Neural progenitor cell (in vitro differentiated cells): ENCODE results near the gene PI4K2B.

ENCODE experiments used
- EZH2 ChIP-seq: fragments of 200-600 bp; sonication (generic); IDR thresholded peaks from 2 replicates; pipeline ENCODE4 v1.6.1; 2017; ENCODE audit warnings: antibody characterized with exemption, mild to moderate bottlenecking, moderate library complexity
- EZH2phosphoT487 ChIP-seq: fragments of 200-600 bp; sonication (generic); IDR thresholded peaks from 2 replicates; pipeline ENCODE4 v1.6.1; 2017; ENCODE audit warnings: antibody characterized with exemption
- TF ChIP-seq, protein P1 (sequence below): fragments of 200-600 bp; sonication (generic); IDR thresholded peaks from 2 replicates; pipeline ENCODE4 v1.5.1; 2017; ENCODE audit warnings: antibody characterized with exemption, mild to moderate bottlenecking

GRCh38 chr4:25283948-25284347 is 50.1 kb downstream of the PI4K2B start:
- TF ChIP-seq EZH2 = no peak
- TF ChIP-seq, protein P1, sequence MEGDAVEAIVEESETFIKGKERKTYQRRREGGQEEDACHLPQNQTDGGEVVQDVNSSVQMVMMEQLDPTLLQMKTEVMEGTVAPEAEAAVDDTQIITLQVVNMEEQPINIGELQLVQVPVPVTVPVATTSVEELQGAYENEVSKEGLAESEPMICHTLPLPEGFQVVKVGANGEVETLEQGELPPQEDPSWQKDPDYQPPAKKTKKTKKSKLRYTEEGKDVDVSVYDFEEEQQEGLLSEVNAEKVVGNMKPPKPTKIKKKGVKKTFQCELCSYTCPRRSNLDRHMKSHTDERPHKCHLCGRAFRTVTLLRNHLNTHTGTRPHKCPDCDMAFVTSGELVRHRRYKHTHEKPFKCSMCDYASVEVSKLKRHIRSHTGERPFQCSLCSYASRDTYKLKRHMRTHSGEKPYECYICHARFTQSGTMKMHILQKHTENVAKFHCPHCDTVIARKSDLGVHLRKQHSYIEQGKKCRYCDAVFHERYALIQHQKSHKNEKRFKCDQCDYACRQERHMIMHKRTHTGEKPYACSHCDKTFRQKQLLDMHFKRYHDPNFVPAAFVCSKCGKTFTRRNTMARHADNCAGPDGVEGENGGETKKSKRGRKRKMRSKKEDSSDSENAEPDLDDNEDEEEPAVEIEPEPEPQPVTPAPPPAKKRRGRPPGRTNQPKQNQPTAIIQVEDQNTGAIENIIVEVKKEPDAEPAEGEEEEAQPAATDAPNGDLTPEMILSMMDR = no peak
- no peak for TF ChIP-seq EZH2phosphoT487
